Choroid plexus epithelial cell (primary cell): ENCODE results near the gene CSTF1.
A peak's percentile ranks its signal among the peaks of the same experiment; 100 is the strongest.
"Not testable (repeated sequence)": the region's sequence is repeated elsewhere in the genome, so short reads cannot be mapped to it uniquely, and the experiment has no call there.

Experiments used
- DNase-seq: peaks from one replicate; pipeline ENCODE4 v3.0.0-alpha.2; 2010; ENCODE audit warnings: low read depth
- H3K4me3 ChIP-seq: 2 replicates; pipeline ENCODE4 v1.5.1; 2011; ENCODE audit warnings: low read depth, mild to moderate bottlenecking, control low read depth, low read length, moderate library complexity
- CTCF ChIP-seq: conservative IDR thresholded peaks from 2 replicates; pipeline ENCODE4 v1.5.1; 2011; ENCODE audit warnings: low read depth, mild to moderate bottlenecking, control low read depth, inconsistent platforms, low read length, moderate library complexity

The CSTF1 gene

GRCh38 chr20:56406910-56407309 lies 14.5 kb downstream of the CSTF1 start:
- no peak for TF ChIP-seq CTCF
- DNase-seq, result no peak
- H3K4me3 ChIP-seq, result no peak overlapping the region

- no peak overlapping the region for H3K4me3 ChIP-seq
- peak; percentile 98 for DNase-seq
- TF ChIP-seq CTCF, result no peak
Observed at GRCh38 chr20:56409521-56409920, 17.1 kb downstream of the CSTF1 start.

GRCh38 chr20:56409956-56410355 lies 17.5 kb downstream of the CSTF1 start:
- TF ChIP-seq CTCF, result no peak
- no peak overlapping the region for H3K4me3 ChIP-seq
- DNase-seq, result no peak

- H3K4me3 ChIP-seq, result peak overlapping the region; percentile 62
- not testable (repeated sequence) for DNase-seq
Observed at GRCh38 chr20:56411287-56411686, 18.8 kb downstream of the CSTF1 start.

- peak within 1 kb of the TSS; percentile 62 for H3K4me3 ChIP-seq
- TF ChIP-seq CTCF, result peak; percentile 7
- peak; percentile 96 for DNase-seq
Observed at GRCh38 chr20:56411759-56412472, 19.5 kb downstream of the CSTF1 start, which contains the start of gene CASS4. TSS of gene CASS4 (plus strand) at chr20:56412260. CDS start at chr20:56412459, 199 bp downstream.

- peak overlapping the region; percentile 62 for H3K4me3 ChIP-seq
- TF ChIP-seq CTCF, result no peak
- DNase-seq, result no peak
Observed at GRCh38 chr20:56412473-56412790, 20.0 kb downstream of the CSTF1 start.

- DNase-seq, result no peak
- peak overlapping the region; percentile 62 for H3K4me3 ChIP-seq
- no peak for TF ChIP-seq CTCF
Observed at GRCh38 chr20:56412949-56413348, 20.5 kb downstream of the CSTF1 start.
